Spleen (tissue), 11 donors: Measurements from ENCODE around the gene ZNF438. TPM values are rescaled to one million over a fixed set of nuclear protein-coding genes. Genes with fewer than 3 reads are reported as not detected.
"Not testable (repeated sequence)": the region's sequence is repeated elsewhere in the genome, so short reads cannot be mapped to it uniquely, and the experiment has no call there.

ENCODE experiments used
- DNase-seq: peaks from one replicate; pipeline ENCODE4 v3.0.0-alpha.2; 2020
- H3K27ac ChIP-seq, 8 donors: fragments of 200-600 bp; sonication (generic) in 7 of 8; 1 replicate in 4 of 8; 2 replicates in 4 of 8; pipeline versions ENCODE4 v1.5.0 to v1.8.0; 2016 to 2021; ENCODE audit warnings: inconsistent platforms in 4 of 8, mild to moderate bottlenecking in 4 of 8, moderate library complexity in 1 of 8
- H3K27me3 ChIP-seq, 7 donors: fragments of 200-600 bp; sonication (generic) in 6 of 7; replicated peaks in 1 of 7; 1 replicate in 4 of 7; 2 replicates in 3 of 7; pipeline versions ENCODE4 v1.5.0 to v1.8.0; 2016 to 2021; ENCODE audit warnings: inconsistent platforms in 3 of 7, mild to moderate bottlenecking in 1 of 7
- H3K36me3 ChIP-seq, 6 donors: fragments of 200-600 bp; sonication (generic) in 5 of 6; 1 replicate in 4 of 6; 2 replicates in 2 of 6; pipeline versions ENCODE4 v1.5.0 to v1.8.0; 2016 to 2021; ENCODE audit warnings: inconsistent platforms in 2 of 6
- H3K4me1 ChIP-seq, 6 donors: fragments of 200-600 bp; sonication (generic) in 5 of 6; 1 replicate in 3 of 6; 2 replicates in 3 of 6; pipeline versions ENCODE4 v1.5.0 to v1.8.0; 2016 to 2021; ENCODE audit warnings: inconsistent platforms in 3 of 6
- H3K4me3 ChIP-seq, 8 donors: fragments of 200-600 bp; sonication (generic) in 7 of 8; 1 replicate in 4 of 8; 2 replicates in 4 of 8; pipeline versions ENCODE4 v1.5.0 to v1.8.0; 2016 to 2021; ENCODE audit warnings: inconsistent platforms in 4 of 8, mild to moderate bottlenecking in 4 of 8, moderate library complexity in 2 of 8
- H3K9me3 ChIP-seq, 8 donors: fragments of 200-600 bp; sonication (generic) in 7 of 8; 1 replicate in 4 of 8; 2 replicates in 4 of 8; pipeline versions ENCODE4 v1.5.0 to v1.8.0; 2016 to 2021; ENCODE audit warnings: inconsistent platforms in 4 of 8
- CTCF ChIP-seq, 11 experiments: fragments of 200-600 bp in 7 of 11; fragments of 450-650 bp in 4 of 11; sonication (generic) in 4 of 11; IDR thresholded peaks in 8 of 11; conservative IDR thresholded peaks in 3 of 11; 1 replicate in 7 of 11; 2 replicates in 4 of 11; pipeline versions ENCODE4 v1.4.0 to v1.8.0; 2016 to 2021; ENCODE audit warnings: antibody characterized with exemption in 11 of 11, inconsistent platforms in 4 of 11, mild to moderate bottlenecking in 1 of 11
- POLR2A ChIP-seq, 3 donors: fragments of 450-650 bp; IDR thresholded peaks; one replicate each; pipeline ENCODE4 v1.5.1; 2017; ENCODE audit warnings: antibody characterized with exemption in 3 of 3, mild to moderate bottlenecking in 1 of 3
- POLR2AphosphoS5 ChIP-seq, 3 donors: sonication (generic); formaldehyde crosslinking; IDR thresholded peaks; one replicate each; pipeline ENCODE4 v1.5.1; 2017; ENCODE audit warnings: antibody characterized with exemption in 3 of 3
- WGBS, 5 donors: extraction: QIAGEN DNeasy Blood & Tissue Kit in 3 of 5; methylation state at CpG; one replicate each; pipeline versions ENCODE4 v1.1.5 to v1.1.7; 2013 to 2018; 5-methylcytosine and 5-hydroxymethylcytosine counted together
- intact Hi-C: fragments of 100-400 bp; cut with DNase I; formaldehyde crosslinking; loops from one replicate; pipeline ENCODE4 v1.15.0; 2023; ENCODE audit warnings: low total_unique reads
- polyA plus RNA-seq, 3 donors: library from polyadenylated mRNA; stranded (reverse); fragments of 200-250 nt; gene quantifications; one replicate each; pipeline ENCODE4 v1.2.1, GENCODE V29; 2013
- total RNA-seq, 7 donors: library from RNA; depleted of rRNA in 3 of 7; stranded (reverse); fragments of >200 nt in 3 of 7; fragmentation: NEBNext Ultra II Directional in 4 of 7; extraction: Animal tissue kit (Norgen Biotek cat#: 25700) in 4 of 7; gene quantifications; one replicate each; pipeline versions ENCODE4 v1.1.0 to v1.2.1, GENCODE V29; 2016 to 2021
- donor health status: healthy with polysubstance abuse.
- donor health status: DM: no; HTN: no; CAD: no; lungs with moderate emphysema.
- donor health status: DM: no; HTN: no; CAD: no.
- donor health status: Bipolar disorder and iron deficiency.
- donor health status: healthy.
- donor health status: DM: no; HTN: no; CAD: no.
- donor health status: DM: yes; HTN: yes; CAD: no.

The ZNF438 gene
- total and polyA plus RNA-seq, 10 donors: 4.4 to 23.1 (median 13.9) TPM

- 59 to 73% (median 68%) methylated on average over 2 of the region's 2 CpGs for WGBS, 5 donors
Measured at GRCh38 chr10:31058795-31059703, 27.4 kb upstream of the ZNF438 start.

GRCh38 chr10:31056678-31057077 lies 25.0 kb upstream of the ZNF438 start:
- DNase-seq, H3K27me3 ChIP-seq, H3K4me1 ChIP-seq, H3K4me3 ChIP-seq, intact Hi-C loops, H3K27ac ChIP-seq, H3K36me3 ChIP-seq: not testable (repeated sequence)
- peaks cover 0 to 21% (median 9%) of the 10 kb centered on the region in 8 donors for H3K9me3 ChIP-seq
- WGBS, 5 donors: 81 to 85% (median 82%) methylated on average over 8 of the region's 8 CpGs

More at GRCh38 chr10:31058795-31059703, 27.4 kb upstream of the ZNF438 start:
- peaks cover 0 to 7% (median 0%) of the 10 kb centered on the region in 8 donors for H3K9me3 ChIP-seq
- intact Hi-C loops: no loop called here
- H3K27me3 ChIP-seq: no peaks in the 10 kb centered on the region
- H3K27ac ChIP-seq: no peak overlapping the region
- H3K4me1 ChIP-seq: peaks cover 0 to 3% (median 0%) of the 10 kb centered on the region in 6 donors
- no peaks in the 10 kb centered on the region for H3K36me3 ChIP-seq
- no peak overlapping the region for H3K4me3 ChIP-seq
- TF ChIP-seq POLR2A (IDR thresholded peaks at IDR 0.05): no peak
- no peak for TF ChIP-seq POLR2AphosphoS5 (IDR thresholded peaks at IDR 0.05)
- TF ChIP-seq CTCF (IDR thresholded peaks at IDR 0.05 in 8 of 11, conservative IDR thresholded peaks at IDR 0.05 in 3 of 11): no peak
- no peak for DNase-seq

- peaks cover 0 to 3% (median 0%) of the 10 kb centered on the region in 6 donors for H3K4me1 ChIP-seq
- no peak overlapping the region for H3K27ac ChIP-seq
- no peak for DNase-seq
- no peaks in the 10 kb centered on the region for H3K36me3 ChIP-seq
- no peaks in the 10 kb centered on the region for H3K27me3 ChIP-seq
- peaks cover 0 to 23% (median 9%) of the 10 kb centered on the region in 8 donors for H3K9me3 ChIP-seq
- no peak overlapping the region for H3K4me3 ChIP-seq
- WGBS, 5 donors: 80 to 92% (median 91%) methylated on average over 2 to 27 of the region's 27 CpGs
- TF ChIP-seq POLR2A (IDR thresholded peaks at IDR 0.05): no peak
- TF ChIP-seq CTCF (IDR thresholded peaks at IDR 0.05 in 8 of 11, conservative IDR thresholded peaks at IDR 0.05 in 3 of 11): no peak
- TF ChIP-seq POLR2AphosphoS5 (IDR thresholded peaks at IDR 0.05): no peak
- intact Hi-C loops: no loop called here
Measured at GRCh38 chr10:31055573-31056251, 24.0 kb upstream of the ZNF438 start.

GRCh38 chr10:31051703-31052102 lies 20.0 kb upstream of the ZNF438 start:
- 64 to 70% (median 68%) methylated on average over 4 of the region's 4 CpGs for WGBS, 5 donors
- TF ChIP-seq CTCF (IDR thresholded peaks at IDR 0.05 in 8 of 11, conservative IDR thresholded peaks at IDR 0.05 in 3 of 11) (no peak), POLR2AphosphoS5 (IDR thresholded peaks at IDR 0.05) (no peak), POLR2A (IDR thresholded peaks at IDR 0.05) (no peak)
- Histone ChIP-seq H3K36me3 (no peaks in the 10 kb centered on the region), H3K27ac (no peak overlapping the region), H3K4me1 (no peaks in the 10 kb centered on the region), H3K9me3 (peaks cover 0 to 23% (median 9%) of the 10 kb centered on the region in 8 donors), H3K4me3 (no peak overlapping the region), H3K27me3 (no peaks in the 10 kb centered on the region)
- intact Hi-C loops: no loop called here
- DNase-seq: no peak
